Colonic mucosa (tissue), 4 donors: Measurements from ENCODE around the gene KDM2A. TPM values are rescaled to one million over a fixed set of nuclear protein-coding genes. Genes with fewer than 3 reads are reported as not detected.

Experiments used
- DNase-seq: peaks from one replicate; pipeline ENCODE4 v3.0.0-alpha.2; 2020
- H3K27ac ChIP-seq: fragments of 200-600 bp; one replicate; pipeline ENCODE4 v1.8.0; 2021
- H3K27me3 ChIP-seq: fragments of 200-600 bp; one replicate; pipeline ENCODE4 v1.8.0; 2021
- H3K36me3 ChIP-seq: fragments of 200-600 bp; one replicate; pipeline ENCODE4 v1.8.0; 2021
- H3K4me1 ChIP-seq: fragments of 200-600 bp; one replicate; pipeline ENCODE4 v1.8.0; 2021; ENCODE audit warnings: mild to moderate bottlenecking
- H3K4me3 ChIP-seq: fragments of 200-600 bp; one replicate; pipeline ENCODE4 v1.8.0; 2021
- H3K9ac ChIP-seq, 2 donors: one replicate each; pipeline ENCODE4 v1.7.0; 2013; ENCODE audit warnings: control low read depth in 2 of 2, low read depth in 2 of 2, low read length in 2 of 2
- H3K9me3 ChIP-seq: fragments of 200-600 bp; one replicate; pipeline ENCODE4 v1.8.0; 2021
- CTCF ChIP-seq: fragments of 200-600 bp; IDR thresholded peaks from one replicate; pipeline ENCODE4 v1.8.0; 2022; ENCODE audit warnings: antibody characterized with exemption, mild to moderate bottlenecking
- intact Hi-C: fragments of 100-400 bp; cut with DNase I; formaldehyde crosslinking; loops from one replicate; pipeline ENCODE4 v1.14.1; 2022
- total RNA-seq, 2 donors: library from RNA; stranded (reverse); fragmentation: NEBNext Ultra II Directional in 1 of 2; extraction: Animal tissue kit (Norgen Biotek cat#: 25700) in 1 of 2; gene quantifications; one replicate each; pipeline ENCODE4 v1.2.1, GENCODE V29; 2021
- donor health status: healthy.
- donor health status: DM: no; HTN: no; CAD: no.
- donor health status: DM: no; HTN: no; CAD: no.

The KDM2A gene
- total RNA-seq, 2 donors from 2014 or later: 63.3 to 80.6 TPM

- H3K4me1 ChIP-seq: peaks cover 5% of the 10 kb centered on the region
- DNase-seq: no peak
- no peaks in the 10 kb centered on the region for H3K27me3 ChIP-seq
- H3K9me3 ChIP-seq: no peaks in the 10 kb centered on the region
- intact Hi-C loops: no loop called here
- H3K4me3 ChIP-seq: no peak overlapping the region
- no peak overlapping the region for H3K9ac ChIP-seq
- H3K36me3 ChIP-seq: no peaks in the 10 kb centered on the region
- TF ChIP-seq CTCF: no peak
- H3K27ac ChIP-seq: no peak overlapping the region
Observed at GRCh38 chr11:67079065-67079705, 39.9 kb upstream of the KDM2A start.

- Histone ChIP-seq H3K27me3 (no peaks in the 10 kb centered on the region), H3K9me3 (no peaks in the 10 kb centered on the region), H3K4me1 (peaks cover 5% of the 10 kb centered on the region), H3K4me3 (no peak overlapping the region), H3K27ac (no peak overlapping the region), H3K36me3 (no peaks in the 10 kb centered on the region), H3K9ac (peak overlapping the region in 1 of 2 donors; percentile 46)
- peak; percentile 28 for DNase-seq
- intact Hi-C loops: loop anchor here (5.0 to 10.0 kb wide), 2 partner anchors 85 to 233 kb away; no protein-coding TSS in a partner anchor
- no peak for TF ChIP-seq CTCF
Observed at GRCh38 chr11:67082071-67082791, 36.8 kb upstream of the KDM2A start.

- H3K9me3 ChIP-seq: no peaks in the 10 kb centered on the region
- intact Hi-C loops: loop anchor here (5.0 to 10.0 kb wide), 2 partner anchors 83 to 231 kb away; no protein-coding TSS in a partner anchor
- H3K4me1 ChIP-seq: peaks cover 5% of the 10 kb centered on the region
- TF ChIP-seq CTCF: no peak
- no peak overlapping the region for H3K27ac ChIP-seq
- H3K4me3 ChIP-seq: no peak overlapping the region
- no peaks in the 10 kb centered on the region for H3K27me3 ChIP-seq
- no peaks in the 10 kb centered on the region for H3K36me3 ChIP-seq
- DNase-seq: no peak
- H3K9ac ChIP-seq: no peak overlapping the region
Observed at GRCh38 chr11:67083786-67084366, 35.2 kb upstream of the KDM2A start.

GRCh38 chr11:67085617-67086016 lies 33.4 kb upstream of the KDM2A start:
- no peaks in the 10 kb centered on the region for H3K27me3 ChIP-seq
- H3K36me3 ChIP-seq: no peaks in the 10 kb centered on the region
- TF ChIP-seq CTCF: no peak
- peaks cover 5% of the 10 kb centered on the region for H3K4me1 ChIP-seq
- no peak overlapping the region for H3K9ac ChIP-seq
- no peak for DNase-seq
- H3K4me3 ChIP-seq: no peak overlapping the region
- H3K9me3 ChIP-seq: no peaks in the 10 kb centered on the region
- no peak overlapping the region for H3K27ac ChIP-seq
- intact Hi-C loops: loop anchor here (10.0 kb wide), 1 partner anchor 229 kb away; no protein-coding TSS in a partner anchor

GRCh38 chr11:67090717-67091116 lies 28.3 kb upstream of the KDM2A start:
- no peaks in the 10 kb centered on the region for H3K9me3 ChIP-seq
- H3K36me3 ChIP-seq: no peaks in the 10 kb centered on the region
- no peak overlapping the region for H3K9ac ChIP-seq
- no peak overlapping the region for H3K4me3 ChIP-seq
- TF ChIP-seq CTCF: no peak
- intact Hi-C loops: no loop called here
- H3K27me3 ChIP-seq: no peaks in the 10 kb centered on the region
- DNase-seq: no peak
- H3K27ac ChIP-seq: no peak overlapping the region
- no peaks in the 10 kb centered on the region for H3K4me1 ChIP-seq
